ENCODE data around the gene LMBR1L.
"Not testable (repeated sequence)": the region's sequence is repeated elsewhere in the genome, so short reads cannot be mapped to it uniquely, and the experiment has no call there.

LMBR1L gene

GRCh38 chr12:49110464-49111155 is at the start of gene LMBR1L:
TSS of gene LMBR1L (minus strand) at chr12:49110847. CDS start at chr12:49110555, 292 bp downstream.
- peak; percentile 100 for DNase-seq (ENCODE audit: low read depth)

GRCh38 chr12:49160399-49160798 is 49.8 kb upstream of the LMBR1L start:
- no peak for DNase-seq (ENCODE audit: low read depth)

GRCh38 chr12:49154221-49154620 is 43.6 kb upstream of the LMBR1L start:
- no peak for DNase-seq (ENCODE audit: low read depth)

GRCh38 chr12:49147384-49147783 is 36.7 kb upstream of the LMBR1L start:
- DNase-seq (ENCODE audit: low read depth), result no peak

- no peak for DNase-seq (ENCODE audit: low read depth)
These were observed 35.8 kb upstream of the LMBR1L start for GRCh38 chr12:49146406-49146805.

- no peak for DNase-seq (ENCODE audit: low read depth)
These were observed 33.7 kb upstream of the LMBR1L start for GRCh38 chr12:49144384-49144783.

GRCh38 chr12:49138999-49139398 is 28.4 kb upstream of the LMBR1L start:
- DNase-seq (ENCODE audit: low read depth), result no peak

GRCh38 chr12:49138587-49138986 is 27.9 kb upstream of the LMBR1L start:
- no peak for DNase-seq (ENCODE audit: low read depth)

GRCh38 chr12:49137476-49137875 is 26.8 kb upstream of the LMBR1L start:
- DNase-seq (ENCODE audit: low read depth), result no peak

GRCh38 chr12:49136997-49137396 is 26.4 kb upstream of the LMBR1L start:
- DNase-seq (ENCODE audit: low read depth), result not testable (repeated sequence)

GRCh38 chr12:49133590-49133989 is 22.9 kb upstream of the LMBR1L start:
- no peak for DNase-seq (ENCODE audit: low read depth)

GRCh38 chr12:49133014-49133413 is 22.4 kb upstream of the LMBR1L start:
- peak; percentile 15 for DNase-seq (ENCODE audit: low read depth)

- DNase-seq (ENCODE audit: low read depth), result peak; percentile 64
These were observed 21.3 kb upstream of the LMBR1L start for GRCh38 chr12:49131894-49132461.

- peak; percentile 90 for DNase-seq (ENCODE audit: low read depth)
These were observed 20.6 kb upstream of the LMBR1L start, which contains the start of gene TUBA1B for GRCh38 chr12:49131051-49131893. TSS of gene TUBA1B (minus strand) at chr12:49131395. CDS start at chr12:49131300, 95 bp downstream.

- peak; percentile 95 for DNase-seq (ENCODE audit: low read depth)
These were observed 19.8 kb upstream of the LMBR1L start for GRCh38 chr12:49130151-49131050.

GRCh38 chr12:49129332-49130150 is 18.9 kb upstream of the LMBR1L start:
- no peak for DNase-seq (ENCODE audit: low read depth)

GRCh38 chr12:49127971-49128370 is 17.3 kb upstream of the LMBR1L start:
- DNase-seq (ENCODE audit: low read depth), result not testable (repeated sequence)

GRCh38 chr12:49126852-49127763 is 16.5 kb upstream of the LMBR1L start:
- DNase-seq (ENCODE audit: low read depth), result peak; percentile 43

- peak; percentile 84 for DNase-seq (ENCODE audit: low read depth)
These were observed 10.5 kb upstream of the LMBR1L start for GRCh38 chr12:49121047-49121696.

All from ELR (cell line).